ENCODE data around the gene KRTAP21-1. TPM values are rescaled to one million over a fixed set of nuclear protein-coding genes. Genes with fewer than 3 reads are reported as not detected.

The KRTAP21-1 gene
- total RNA-seq (2022; extraction: Qiagen RNA extraction) = not detected in 5 replicates

GRCh38 chr21:30755328-30755727 is at the start of gene KRTAP21-1:
TSS of gene KRTAP21-1 (minus strand) at chr21:30755428. CDS start at chr21:30755378, 50 bp downstream.

DNA sequence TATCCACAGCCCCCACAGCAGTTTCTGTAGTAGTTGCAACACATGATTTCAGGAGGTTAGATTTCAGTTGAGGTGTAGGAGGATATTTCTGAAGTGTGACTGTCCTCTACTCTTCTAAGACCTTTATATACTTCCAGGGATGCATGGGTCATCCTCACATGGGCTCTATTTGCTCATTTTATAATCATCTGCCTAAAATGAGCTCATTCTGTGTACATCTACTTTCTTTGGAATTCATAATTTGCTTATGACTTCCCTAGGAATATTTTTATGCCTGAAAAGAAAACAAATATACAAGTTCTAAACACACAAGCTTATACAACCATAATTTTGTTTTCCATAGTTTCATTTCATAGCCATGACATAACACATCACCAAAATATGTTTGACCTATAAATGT is 8.1 kb downstream of the KRTAP21-1 start, which contains the start of gene KRTAP21-2:
KRTAP21-2 (minus strand) TSS at position 101 of the 400 bp plus-strand sequence; CDS start at position 44, 57 bp downstream.

GRCh38 chr21:30718239-30718909 is 36.9 kb downstream of the KRTAP21-1 start, which contains the start of gene KRTAP21-3:
TSS of gene KRTAP21-3 (minus strand) at chr21:30718777. CDS start at chr21:30718759, 18 bp downstream.

Other genes with a start within 250 kb of the KRTAP21-1 start
- not detected in 5 replicates for gene KRTAP19-6, start 213.6 kb downstream of the KRTAP21-1 start, total RNA-seq (2022; extraction: Qiagen RNA extraction)
- gene KRTAP19-7, start 194.1 kb downstream of the KRTAP21-1 start, total RNA-seq (2022; extraction: Qiagen RNA extraction) = not detected in 5 replicates
- not detected in 5 replicates for gene KRTAP22-2, start 165.0 kb downstream of the KRTAP21-1 start, total RNA-seq (2022; extraction: Qiagen RNA extraction)
- not detected in 5 replicates for gene KRTAP6-3, start 163.0 kb downstream of the KRTAP21-1 start, total RNA-seq (2022; extraction: Qiagen RNA extraction)
- not detected in 5 replicates for gene KRTAP6-2, start 156.5 kb downstream of the KRTAP21-1 start, total RNA-seq (2022; extraction: Qiagen RNA extraction)
- not detected in 5 replicates for gene KRTAP22-1, start 154.3 kb downstream of the KRTAP21-1 start, total RNA-seq (2022; extraction: Qiagen RNA extraction)
- gene KRTAP6-1, start 141.5 kb downstream of the KRTAP21-1 start, total RNA-seq (2022; extraction: Qiagen RNA extraction) = not detected in 5 replicates
- not detected in 5 replicates for gene KRTAP20-1, start 139.0 kb downstream of the KRTAP21-1 start, total RNA-seq (2022; extraction: Qiagen RNA extraction)
- not detected in 5 replicates for gene KRTAP20-4, start 134.8 kb downstream of the KRTAP21-1 start, total RNA-seq (2022; extraction: Qiagen RNA extraction)
- gene KRTAP20-2, start 120.2 kb downstream of the KRTAP21-1 start, total RNA-seq (2022; extraction: Qiagen RNA extraction) = not detected in 5 replicates
- gene KRTAP20-3, start 112.6 kb downstream of the KRTAP21-1 start, total RNA-seq (2022; extraction: Qiagen RNA extraction) = not detected in 5 replicates
- gene KRTAP21-3, start 36.7 kb downstream of the KRTAP21-1 start, total RNA-seq (2022; extraction: Qiagen RNA extraction) = not detected in 5 replicates
- not detected in 5 replicates for gene KRTAP21-2, start 8.2 kb downstream of the KRTAP21-1 start, total RNA-seq (2022; extraction: Qiagen RNA extraction)
- not detected in 5 replicates for gene KRTAP8-1, start 57.8 kb upstream of the KRTAP21-1 start, total RNA-seq (2022; extraction: Qiagen RNA extraction)
- gene KRTAP7-1, start 74.3 kb upstream of the KRTAP21-1 start, total RNA-seq (2022; extraction: Qiagen RNA extraction) = not detected in 5 replicates
- not detected in 5 replicates for gene KRTAP11-1, start 126.2 kb upstream of the KRTAP21-1 start, total RNA-seq (2022; extraction: Qiagen RNA extraction)